NCI-H187 (cell line): ENCODE results near the gene STAG1.
"Not testable (repeated sequence)": the region's sequence is repeated elsewhere in the genome, so short reads cannot be mapped to it uniquely, and the experiment has no call there.

Experiments
- DNase-seq, 2 experiments: peaks; one replicate each; lab custom pipeline; 2025; lab: John Stamatoyannopoulos, UW

The STAG1 gene

DNA sequence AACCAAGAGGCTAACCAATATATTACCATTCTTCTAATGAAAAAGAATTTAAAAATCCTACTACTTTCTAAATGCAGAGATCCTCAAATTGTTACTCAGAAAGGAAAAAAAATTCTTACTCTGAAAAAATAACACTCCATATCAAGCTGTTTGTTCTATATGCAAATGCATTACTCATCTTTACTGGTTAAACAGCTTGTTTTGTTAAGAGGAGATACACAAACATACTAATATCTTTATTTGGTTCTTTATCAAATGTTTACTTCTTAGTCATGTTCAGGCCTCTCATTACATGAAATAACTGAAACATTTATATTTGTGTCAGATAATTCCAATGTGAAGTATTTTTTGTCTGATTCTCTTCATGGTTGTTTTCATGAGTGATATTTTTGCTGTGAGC lies 355.3 kb downstream of the STAG1 start:
- no peak for DNase-seq

GRCh38 chr3:136390574-136390973 lies 361.6 kb downstream of the STAG1 start:
- no peak for DNase-seq

DNA sequence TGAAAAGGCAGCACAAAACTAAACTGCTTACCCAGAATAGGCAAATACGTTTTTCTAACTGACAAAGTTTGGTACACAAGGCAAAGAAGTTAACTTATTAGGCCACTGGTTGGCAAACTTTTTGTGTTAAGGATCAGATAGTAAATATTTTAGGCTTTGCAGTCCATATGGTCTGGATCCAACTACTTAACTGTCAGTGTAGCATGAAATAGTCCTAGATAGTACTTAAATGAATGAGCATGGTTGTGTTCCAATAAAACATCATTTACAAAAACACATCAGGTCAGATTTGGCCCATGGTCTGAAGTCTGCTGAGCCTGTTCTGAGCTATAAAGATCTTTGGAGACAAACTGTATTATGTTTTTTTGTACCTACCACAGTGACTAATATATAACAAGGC lies 365.1 kb downstream of the STAG1 start:
- no peak for DNase-seq

GRCh38 chr3:136385457-136385856 lies 366.7 kb downstream of the STAG1 start:
- no peak for DNase-seq

DNA sequence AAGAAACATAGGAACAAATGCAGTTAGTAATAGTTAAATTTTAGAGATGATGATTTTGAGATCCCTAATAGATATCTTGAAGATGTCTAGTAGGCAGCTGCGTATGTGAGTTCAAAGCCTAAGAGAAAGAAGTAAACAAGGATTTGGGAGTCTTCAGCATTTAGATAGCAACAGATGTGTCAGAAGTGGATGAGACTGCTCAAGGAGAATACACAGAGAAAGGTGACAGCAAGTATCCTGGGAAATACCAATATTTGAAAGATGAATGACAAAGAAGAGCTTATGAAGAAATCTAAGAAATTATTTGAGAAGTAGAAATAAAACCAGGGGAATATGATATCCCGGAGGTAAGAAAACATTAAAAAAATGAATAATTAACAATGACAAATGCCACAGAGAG lies 371.1 kb downstream of the STAG1 start:
- DNase-seq, result no peak

DNA sequence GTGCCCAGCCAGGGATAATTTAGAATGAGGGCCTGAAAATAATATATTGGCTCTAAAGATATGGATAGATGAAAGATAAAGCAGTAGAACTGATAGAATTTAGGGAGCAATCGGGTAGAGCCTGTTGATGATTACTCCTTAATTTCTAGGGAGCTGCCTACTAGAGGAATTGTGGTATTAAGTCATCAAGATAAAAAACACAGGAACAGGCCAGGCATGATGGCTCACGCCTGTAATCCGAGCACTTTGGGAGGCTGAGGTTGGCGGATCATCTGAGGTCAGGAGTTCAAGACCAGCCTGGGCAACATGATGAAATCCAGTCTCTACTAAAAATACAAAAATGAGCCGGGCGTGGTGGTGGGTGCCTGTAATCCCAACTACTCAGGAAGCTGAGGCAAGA lies 371.6 kb downstream of the STAG1 start:
- DNase-seq, result no peak

DNA sequence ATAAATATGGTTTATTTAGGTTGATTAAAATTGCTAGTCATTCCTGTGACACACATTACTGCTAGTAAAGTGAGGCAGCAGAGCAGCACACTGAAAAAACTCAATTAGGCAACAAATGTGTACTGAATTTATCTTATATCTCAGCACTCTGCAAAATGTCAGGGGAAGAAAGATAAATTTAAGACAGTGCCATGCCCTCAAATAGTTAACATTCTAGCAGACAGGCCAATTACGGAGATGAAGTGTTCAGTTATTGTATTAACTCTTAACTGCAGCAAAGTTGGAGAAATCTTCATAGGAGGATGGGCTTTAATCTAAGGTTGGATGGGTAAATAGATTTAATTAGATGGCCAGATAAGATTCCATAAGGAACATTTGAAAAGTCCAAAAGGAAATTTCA lies 374.2 kb downstream of the STAG1 start:
- no peak for DNase-seq

GRCh38 chr3:136377508-136377907 lies 374.7 kb downstream of the STAG1 start:
- no peak for DNase-seq

DNA sequence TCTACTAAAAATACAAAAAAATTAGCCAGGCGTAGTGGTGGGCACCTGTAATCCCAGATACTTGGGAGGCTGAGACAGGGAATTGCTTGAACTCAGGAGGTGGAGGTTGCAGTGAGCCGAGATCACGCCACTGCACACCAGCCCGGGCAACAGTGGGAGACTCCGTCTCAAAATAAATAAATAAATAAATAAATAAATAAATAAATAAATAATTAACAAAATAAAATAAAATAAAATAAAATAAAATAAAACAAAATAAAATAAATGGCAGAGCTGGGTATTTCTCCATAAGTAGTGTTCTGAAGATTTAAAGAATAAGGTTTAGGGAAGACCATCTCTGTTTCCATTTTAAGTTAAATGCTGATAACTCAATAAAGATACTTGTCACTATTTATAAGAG lies 376.4 kb downstream of the STAG1 start:
- not testable (repeated sequence) for DNase-seq

DNA sequence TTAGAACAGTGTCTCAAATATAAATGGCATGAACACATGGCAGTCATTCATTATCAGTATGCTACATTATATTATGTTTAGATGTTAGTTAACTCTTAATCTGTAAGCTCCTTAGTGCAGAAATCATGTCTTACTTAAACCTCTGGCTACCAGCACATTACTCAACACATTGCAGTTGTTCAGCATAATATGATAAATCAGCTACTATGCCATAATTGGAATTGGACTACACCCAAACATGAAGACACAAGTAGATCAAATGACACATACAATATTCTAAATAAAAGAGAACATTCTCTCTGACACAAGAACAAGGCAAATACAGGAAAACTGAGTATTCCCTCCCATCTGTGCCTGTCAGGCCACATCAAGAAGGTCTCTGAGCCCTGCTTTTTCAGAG lies 385.9 kb downstream of the STAG1 start:
- DNase-seq, result no peak

DNA sequence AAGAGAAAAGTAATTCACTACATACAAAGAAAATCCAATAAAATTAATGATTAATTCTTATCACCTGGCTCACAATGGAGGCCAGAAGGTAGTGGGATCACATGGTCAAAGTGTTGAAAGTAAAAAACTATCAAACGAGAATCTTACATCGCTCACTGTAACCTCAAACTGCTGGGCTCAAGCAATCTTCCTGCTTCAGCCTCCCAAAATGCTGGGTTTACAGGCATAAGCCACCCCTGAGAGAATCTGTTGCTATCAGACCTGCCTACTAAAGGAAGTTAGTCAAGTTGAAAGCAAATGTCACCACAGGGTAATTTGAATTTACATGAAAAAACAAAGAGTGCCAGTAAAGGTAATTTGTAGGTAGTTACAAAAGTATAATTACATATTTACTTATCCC lies 398.7 kb downstream of the STAG1 start:
- no peak for DNase-seq

GRCh38 chr3:136351905-136352304 lies 400.3 kb downstream of the STAG1 start:
- DNase-seq, result no peak

GRCh38 chr3:136351351-136351750 lies 400.8 kb downstream of the STAG1 start:
- DNase-seq, result no peak

DNA sequence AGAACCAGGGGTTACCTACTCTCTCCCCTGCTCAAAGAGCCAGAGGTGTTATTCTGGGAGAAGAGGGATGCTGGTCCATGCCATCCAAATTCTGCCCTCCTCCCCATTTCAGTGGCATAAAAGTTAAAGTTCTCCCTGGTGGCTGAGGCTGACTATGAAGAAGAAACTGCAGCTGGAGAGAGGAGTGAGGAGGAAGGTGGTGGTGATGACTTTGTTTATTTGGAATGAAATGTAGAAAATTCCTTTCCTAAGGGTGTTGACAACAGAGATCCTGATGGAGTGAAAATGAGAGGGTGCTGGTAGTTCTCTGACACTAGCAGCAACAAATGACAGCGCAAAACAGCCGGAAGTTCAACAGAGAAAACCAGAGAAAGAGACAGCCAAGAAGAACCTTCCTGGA lies 401.6 kb downstream of the STAG1 start:
- DNase-seq, result no peak

DNA sequence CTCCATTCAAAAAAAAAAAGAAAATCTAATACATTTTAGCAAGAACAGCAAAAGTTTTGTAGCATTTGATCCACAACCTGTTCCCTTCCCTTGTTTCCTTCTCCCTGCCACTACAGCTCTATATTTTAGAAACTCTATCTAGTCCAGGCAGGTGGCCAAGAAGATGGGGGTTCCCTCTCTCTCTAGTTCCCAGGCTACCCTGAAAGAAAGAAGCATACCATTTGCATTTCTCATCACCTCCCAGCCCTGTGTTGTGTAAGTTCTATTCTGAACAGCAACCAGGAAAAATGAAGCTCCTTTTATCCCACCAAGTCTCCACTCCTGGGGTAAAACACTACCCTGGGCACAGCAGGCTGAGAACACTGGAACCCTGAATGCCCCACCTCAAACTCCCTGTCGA lies 402.0 kb downstream of the STAG1 start:
- no peak for DNase-seq

DNA sequence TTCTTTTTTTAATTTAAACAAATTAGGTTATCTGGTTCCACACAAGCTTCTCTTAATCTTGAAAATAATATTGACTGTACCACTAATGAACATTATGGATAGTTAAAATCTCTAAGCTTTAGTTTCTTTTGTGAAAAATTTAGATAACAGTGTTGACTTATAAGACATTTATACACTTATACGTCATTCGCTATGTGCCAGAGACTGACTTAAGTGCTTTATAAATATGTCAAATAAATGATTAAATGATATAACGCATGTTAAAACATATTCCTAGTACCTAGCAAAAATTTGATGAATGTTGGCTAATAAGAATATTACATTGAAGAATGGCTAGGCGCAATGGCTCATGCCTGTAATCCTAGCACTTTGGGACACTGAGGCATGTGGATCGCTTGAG lies 405.7 kb downstream of the STAG1 start:
- DNase-seq, result no peak

- DNase-seq, result no peak
These were observed 408.2 kb downstream of the STAG1 start for GRCh38 chr3:136343873-136344555.

DNA sequence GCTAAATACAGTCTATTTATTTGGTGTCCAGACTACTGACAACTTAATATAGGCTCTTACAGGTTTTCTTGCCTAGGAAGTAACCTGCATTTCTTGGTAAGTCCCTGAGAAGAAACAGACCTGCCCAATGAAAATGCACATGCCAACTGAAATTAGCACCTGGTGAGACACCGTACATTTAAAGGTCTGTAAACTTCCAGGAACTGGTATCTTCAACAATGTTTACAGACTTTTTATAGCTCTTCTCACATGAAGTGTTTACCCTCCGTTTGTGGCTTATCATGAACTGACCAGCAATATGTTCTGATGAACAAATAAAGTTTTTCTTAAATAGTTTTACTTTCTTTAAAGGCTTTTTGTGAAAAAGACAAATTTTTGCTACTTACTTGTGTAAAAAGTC lies 408.7 kb downstream of the STAG1 start:
- no peak for DNase-seq

GRCh38 chr3:136336329-136337100 lies 415.7 kb downstream of the STAG1 start:
- no peak for DNase-seq

DNA sequence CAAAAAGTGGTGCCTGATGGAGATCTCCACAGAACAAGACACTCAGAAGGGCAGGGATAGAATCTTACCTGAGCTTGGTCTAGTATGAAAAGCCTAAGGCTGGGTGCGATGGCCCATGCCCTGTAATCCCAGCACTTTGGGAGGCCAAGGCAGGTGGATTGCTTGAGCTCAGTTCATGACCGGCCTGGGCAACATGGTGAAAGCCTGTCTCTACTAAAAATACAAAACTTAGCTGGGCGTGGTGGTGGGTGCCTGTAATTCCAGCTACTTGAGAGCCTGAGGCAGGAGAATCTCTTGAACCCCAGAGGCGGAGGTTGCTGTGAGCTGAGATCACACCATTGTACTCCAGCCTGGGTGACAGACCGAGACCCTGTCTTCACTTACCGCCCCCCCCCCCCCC lies 417.5 kb downstream of the STAG1 start:
- DNase-seq, result not testable (repeated sequence)

DNA sequence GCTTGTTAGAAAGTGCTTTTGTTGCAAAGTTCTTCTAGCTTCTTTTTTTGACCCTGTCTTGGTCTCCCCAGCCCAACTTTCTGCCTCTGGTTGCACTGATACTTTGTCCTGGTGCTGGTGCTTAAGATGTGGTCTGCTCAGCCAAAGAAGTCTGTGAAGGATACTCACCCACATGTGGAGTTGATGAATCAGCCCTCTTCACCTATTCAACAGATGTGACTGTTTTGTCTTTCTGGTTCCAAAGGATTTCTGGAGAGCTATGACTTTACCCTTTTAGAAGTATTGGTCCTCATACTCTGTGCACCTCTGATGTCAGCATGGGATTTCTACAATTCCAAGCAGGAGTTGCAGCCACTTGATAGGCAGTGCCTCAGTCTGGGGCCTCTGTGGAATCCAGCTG lies 418.0 kb downstream of the STAG1 start:
- DNase-seq, result no peak

DNA sequence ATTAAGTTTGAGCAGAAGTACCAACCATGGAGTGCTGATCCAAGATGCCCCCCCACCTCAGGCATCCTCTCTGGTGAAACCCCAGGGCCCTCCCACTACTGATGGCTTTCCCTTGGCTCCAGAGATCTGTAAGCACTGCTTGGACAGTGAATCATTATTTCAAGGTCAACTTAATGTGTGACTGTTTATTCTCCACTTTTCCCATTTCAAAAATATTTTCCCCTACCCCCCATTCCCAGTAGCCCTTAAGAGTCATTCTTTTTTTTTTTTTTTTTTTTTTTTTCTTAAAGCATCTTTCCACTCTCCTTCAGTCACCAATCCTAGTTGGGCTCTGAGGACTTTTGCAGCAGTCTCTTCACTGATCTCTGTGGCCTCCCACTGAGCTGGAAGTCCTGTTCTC lies 419.4 kb downstream of the STAG1 start:
- no peak for DNase-seq

- DNase-seq, result no peak
These were observed 419.9 kb downstream of the STAG1 start for GRCh38 chr3:136332302-136332701.

DNA sequence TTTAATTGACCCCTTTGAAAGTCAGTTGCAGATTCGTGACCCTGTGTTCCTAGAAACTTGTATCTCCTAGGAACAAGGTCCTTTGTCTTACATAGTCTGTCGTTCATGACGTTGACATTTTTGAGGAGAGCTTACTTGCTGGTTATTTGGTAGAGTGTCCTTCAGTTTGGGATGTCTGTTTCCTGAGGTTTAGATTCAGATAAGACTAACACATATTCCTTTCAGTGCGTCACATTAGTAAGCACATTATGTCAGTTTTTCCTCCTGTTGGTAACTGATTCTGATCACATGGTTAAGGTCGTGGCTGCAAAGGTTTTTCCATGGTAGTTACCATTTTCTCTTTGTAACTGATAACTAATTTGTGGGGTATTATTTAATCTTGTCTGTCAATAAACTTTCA lies 421.3 kb downstream of the STAG1 start:
- DNase-seq, result no peak
